Sigmoid colon (tissue), 4 donors: ENCODE results near the gene ST7L.

ENCODE experiments used
- CTCF ChIP-seq, 4 experiments: fragments of 450-650 bp in 3 of 4; fragments of 200-600 bp in 1 of 4; IDR thresholded peaks; one replicate each; pipeline ENCODE4 v1.5.1; 2016 to 2019; ENCODE audit warnings: antibody characterized with exemption in 4 of 4, mild to moderate bottlenecking in 3 of 4, moderate library complexity in 2 of 4
- EP300 ChIP-seq, 4 donors: sonication (generic); formaldehyde crosslinking; IDR thresholded peaks; one replicate each; pipeline ENCODE4 v1.6.1; 2017; ENCODE audit warnings: antibody characterized with exemption in 4 of 4
- POLR2AphosphoS5 ChIP-seq, 4 donors: sonication (generic); formaldehyde crosslinking; IDR thresholded peaks; one replicate each; pipeline ENCODE4 v1.6.1; 2017; ENCODE audit warnings: antibody characterized with exemption in 4 of 4

GRCh38 chr1:112638110-112638428 is 19.1 kb upstream of the ST7L start:
- TF ChIP-seq POLR2AphosphoS5 (IDR thresholded peaks at IDR 0.05) (no peak), CTCF (IDR thresholded peaks at IDR 0.05) (no peak), EP300 (IDR thresholded peaks at IDR 0.05) (no peak)
